Stimulated activated CD8-positive, alpha-beta memory T cell treated with anti-CD3 and anti-CD28 coated beads, Interleukin-15, amount 100 ng/mL, for 48 hours (primary cell): Measurements from ENCODE around the gene JADE2.

ENCODE experiments used
- DNase-seq, 2 donors: peaks; one replicate each; pipeline ENCODE4 v3.0.0-alpha.2; 2020; ENCODE audit warnings: low read depth in 2 of 2

Gene JADE2

GRCh38 chr5:134529460-134529859 lies 4.0 kb downstream of the JADE2 start:
- no peak for DNase-seq

- DNase-seq = no peak
These were observed 5.0 kb downstream of the JADE2 start for GRCh38 chr5:134530301-134531077.

GRCh38 chr5:134533115-134533815 lies 7.8 kb downstream of the JADE2 start:
- DNase-seq = no peak

- no peak for DNase-seq
These were observed 8.7 kb downstream of the JADE2 start for GRCh38 chr5:134534058-134534725.

GRCh38 chr5:134534726-134535110 lies 9.2 kb downstream of the JADE2 start:
- no peak for DNase-seq

- DNase-seq = no peak
These were observed 11.4 kb downstream of the JADE2 start for GRCh38 chr5:134536876-134537275.

GRCh38 chr5:134537297-134537696 lies 11.8 kb downstream of the JADE2 start:
- DNase-seq = no peak

GRCh38 chr5:134538296-134538695 lies 12.8 kb downstream of the JADE2 start:
- DNase-seq = no peak

GRCh38 chr5:134539732-134540131 lies 14.3 kb downstream of the JADE2 start:
- DNase-seq = no peak

- no peak for DNase-seq
These were observed 15.6 kb downstream of the JADE2 start for GRCh38 chr5:134540747-134541733.

GRCh38 chr5:134541736-134542376 lies 16.4 kb downstream of the JADE2 start:
- no peak for DNase-seq

GRCh38 chr5:134543820-134544614 lies 18.5 kb downstream of the JADE2 start:
- peak in 1 of 2 donors; percentile 45 for DNase-seq

- no peak for DNase-seq
These were observed 19.8 kb downstream of the JADE2 start for GRCh38 chr5:134545070-134545868.

GRCh38 chr5:134547066-134547465 lies 21.6 kb downstream of the JADE2 start:
- no peak for DNase-seq

GRCh38 chr5:134547579-134547978 lies 22.1 kb downstream of the JADE2 start:
- no peak for DNase-seq

GRCh38 chr5:134547999-134548658 lies 22.7 kb downstream of the JADE2 start:
- DNase-seq = no peak

- peak in 1 of 2 donors; percentile 20 for DNase-seq
These were observed 24.2 kb downstream of the JADE2 start for GRCh38 chr5:134549714-134550113.

GRCh38 chr5:134550271-134551214 lies 25.1 kb downstream of the JADE2 start:
- no peak for DNase-seq
